BE2C (cell line): ENCODE results near the gene S100A3.
"Not testable (repeated sequence)": the region's sequence is repeated elsewhere in the genome, so short reads cannot be mapped to it uniquely, and the experiment has no call there.

Source experiments
- DNase-seq: peaks from one replicate; pipeline ENCODE4 v3.0.0-alpha.2; 2020
- H3K27me3 ChIP-seq: fragments of 250-450 bp; sonication (Bioruptor Pico); 2 replicates; pipeline ENCODE4 v1.5.1; 2020; ENCODE audit warnings: mild to moderate bottlenecking
- H3K36me3 ChIP-seq: fragments of 250-450 bp; sonication (Bioruptor Pico); 2 replicates; pipeline ENCODE4 v1.5.1; 2020; ENCODE audit warnings: mild to moderate bottlenecking
- H3K4me1 ChIP-seq: fragments of 250-450 bp; sonication (Bioruptor Pico); 2 replicates; pipeline ENCODE4 v1.5.1; 2020
- H3K4me3 ChIP-seq: 2 replicates; pipeline ENCODE4 v1.5.1; 2011; ENCODE audit warnings: low read depth, low read length
- H3K9me3 ChIP-seq: fragments of 250-450 bp; sonication (Bioruptor Pico); 2 replicates; pipeline ENCODE4 v1.5.1; 2020
- TF ChIP-seq, protein P1 (sequence below): IDR thresholded peaks from 2 replicates; pipeline ENCODE4 v1.5.1; 2012; ENCODE audit warnings: mild to moderate bottlenecking, low read depth, low read length

The S100A3 gene

DNA sequence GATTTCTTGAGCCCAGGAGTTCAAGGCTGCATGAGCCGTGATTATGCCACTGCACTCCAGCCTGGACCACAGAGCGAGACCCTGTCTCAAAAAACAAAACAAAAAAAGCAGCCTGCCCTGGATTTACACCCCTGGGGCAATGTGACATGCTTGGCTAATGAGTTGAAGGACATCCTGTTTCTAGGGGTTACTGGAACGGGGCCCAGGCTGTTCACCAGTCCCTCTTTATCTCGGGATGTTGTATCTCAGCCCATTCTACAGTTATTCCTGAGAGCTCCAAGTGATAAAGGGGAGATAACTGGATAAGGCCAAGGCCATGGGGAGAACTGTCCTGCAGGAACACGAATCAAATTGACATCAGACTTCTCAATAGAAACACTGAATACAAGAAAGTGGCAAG, 38.3 kb upstream of the S100A3 start:
- peak; percentile 45 for DNase-seq

DNA sequence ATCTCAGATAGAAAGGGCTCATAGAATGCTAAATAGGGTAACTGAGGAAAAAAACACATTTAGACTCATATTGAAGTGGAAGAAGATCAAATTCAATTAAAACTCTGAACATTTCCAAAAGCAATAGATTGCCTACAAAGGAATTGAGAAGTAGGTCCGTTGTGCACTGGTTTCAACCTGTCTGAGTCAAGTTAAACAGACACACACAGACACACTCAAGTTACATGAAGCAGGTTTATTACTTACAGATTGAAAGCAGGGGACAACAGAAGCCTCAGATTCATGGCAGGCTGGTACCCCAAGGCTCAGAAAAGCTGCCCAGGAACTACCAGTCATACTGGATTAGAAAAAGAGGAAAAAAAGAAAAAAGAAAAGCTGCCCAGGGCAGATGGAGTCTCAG, 37.3 kb upstream of the S100A3 start:
- Histone ChIP-seq H3K27me3 (no peaks in the 10 kb centered on the region), H3K4me3 (no peak overlapping the region), H3K4me1 (peaks cover 6% of the 10 kb centered on the region; the same call in 1 of the 2 replicates), H3K9me3 (no peaks in the 10 kb centered on the region), H3K36me3 (no peaks in the 10 kb centered on the region)
- TF ChIP-seq, protein P1, sequence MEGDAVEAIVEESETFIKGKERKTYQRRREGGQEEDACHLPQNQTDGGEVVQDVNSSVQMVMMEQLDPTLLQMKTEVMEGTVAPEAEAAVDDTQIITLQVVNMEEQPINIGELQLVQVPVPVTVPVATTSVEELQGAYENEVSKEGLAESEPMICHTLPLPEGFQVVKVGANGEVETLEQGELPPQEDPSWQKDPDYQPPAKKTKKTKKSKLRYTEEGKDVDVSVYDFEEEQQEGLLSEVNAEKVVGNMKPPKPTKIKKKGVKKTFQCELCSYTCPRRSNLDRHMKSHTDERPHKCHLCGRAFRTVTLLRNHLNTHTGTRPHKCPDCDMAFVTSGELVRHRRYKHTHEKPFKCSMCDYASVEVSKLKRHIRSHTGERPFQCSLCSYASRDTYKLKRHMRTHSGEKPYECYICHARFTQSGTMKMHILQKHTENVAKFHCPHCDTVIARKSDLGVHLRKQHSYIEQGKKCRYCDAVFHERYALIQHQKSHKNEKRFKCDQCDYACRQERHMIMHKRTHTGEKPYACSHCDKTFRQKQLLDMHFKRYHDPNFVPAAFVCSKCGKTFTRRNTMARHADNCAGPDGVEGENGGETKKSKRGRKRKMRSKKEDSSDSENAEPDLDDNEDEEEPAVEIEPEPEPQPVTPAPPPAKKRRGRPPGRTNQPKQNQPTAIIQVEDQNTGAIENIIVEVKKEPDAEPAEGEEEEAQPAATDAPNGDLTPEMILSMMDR: no peak
- DNase-seq: no peak

More for the DNA sequence above, 38.3 kb upstream of the S100A3 start:
- TF ChIP-seq, protein P1: no peak
- no peaks in the 10 kb centered on the region for H3K27me3 ChIP-seq
- H3K4me3 ChIP-seq: no peak overlapping the region
- H3K36me3 ChIP-seq: no peaks in the 10 kb centered on the region
- H3K4me1 ChIP-seq: peaks cover 6% of the 10 kb centered on the region; the same call in 1 of the 2 replicates
- H3K9me3 ChIP-seq: no peaks in the 10 kb centered on the region

DNA sequence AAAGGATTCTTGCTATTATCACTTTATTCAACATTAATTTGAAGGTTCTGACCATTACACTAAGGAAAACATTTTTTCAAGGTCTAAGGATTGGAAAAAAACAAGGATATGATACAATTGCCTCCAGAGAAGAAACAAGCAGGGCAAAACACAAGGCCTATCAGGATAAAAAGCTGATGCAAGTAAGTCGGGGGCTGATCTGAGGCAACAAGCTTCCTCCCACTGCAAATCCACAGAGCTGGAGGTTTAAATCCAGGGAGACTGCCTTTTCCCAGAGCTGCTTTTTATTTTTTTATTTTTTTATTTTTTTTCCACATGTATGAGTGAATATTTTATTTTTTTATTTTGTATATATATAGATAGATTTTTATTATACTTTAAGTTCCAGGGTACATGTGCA, 35.9 kb upstream of the S100A3 start:
- Histone ChIP-seq H3K4me1 (peaks cover 6% of the 10 kb centered on the region; the same call in 1 of the 2 replicates), H3K36me3 (no peaks in the 10 kb centered on the region), H3K4me3 (no peak overlapping the region), H3K9me3 (no peaks in the 10 kb centered on the region), H3K27me3 (no peaks in the 10 kb centered on the region)
- DNase-seq: no peak
- TF ChIP-seq, protein P1: no peak

DNA sequence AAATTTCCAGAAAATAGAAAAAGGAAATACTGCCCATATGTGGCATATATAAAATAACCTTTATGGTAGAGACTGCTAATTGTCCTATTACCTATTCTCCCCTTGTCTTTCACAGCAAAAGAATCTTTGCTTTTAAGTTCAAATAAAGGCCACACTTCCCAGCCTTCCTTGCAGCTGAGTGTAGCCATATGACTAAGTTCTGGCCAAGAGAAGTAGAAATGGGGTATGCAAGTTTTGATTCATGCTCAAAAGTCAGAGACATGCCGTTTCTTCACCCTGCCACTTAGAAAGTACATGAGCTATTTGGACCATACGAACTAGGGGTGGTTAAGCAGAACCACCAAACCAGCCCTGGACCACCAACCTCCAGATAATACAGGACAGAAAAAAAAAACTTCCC, 34.9 kb upstream of the S100A3 start:
- Histone ChIP-seq H3K27me3 (no peaks in the 10 kb centered on the region), H3K4me1 (peaks cover 6% of the 10 kb centered on the region; the same call in 1 of the 2 replicates), H3K36me3 (no peaks in the 10 kb centered on the region), H3K9me3 (no peaks in the 10 kb centered on the region), H3K4me3 (no peak overlapping the region)
- no peak for DNase-seq
- TF ChIP-seq, protein P1: no peak

DNA sequence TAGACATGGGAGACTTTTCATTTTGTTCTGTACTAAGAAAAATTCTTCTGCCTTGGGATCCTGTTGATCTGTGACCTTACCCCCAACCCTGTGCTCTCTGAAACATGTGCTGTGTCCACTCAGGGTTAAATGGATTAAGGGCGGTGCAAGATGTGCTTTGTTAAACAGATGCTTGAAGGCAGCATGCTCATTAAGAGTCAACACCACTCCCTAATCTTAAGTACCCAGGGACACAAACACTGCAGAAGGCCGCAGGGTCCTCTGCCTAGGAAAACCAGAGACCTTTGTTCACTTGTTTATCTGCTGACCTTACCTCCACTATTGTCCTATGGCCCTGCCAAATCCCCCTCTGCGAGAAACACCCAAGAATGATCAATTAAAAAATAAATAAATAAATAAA, 34.5 kb upstream of the S100A3 start:
- not testable (repeated sequence) for DNase-seq, H3K9me3 ChIP-seq, H3K4me3 ChIP-seq, H3K36me3 ChIP-seq, H3K4me1 ChIP-seq, H3K27me3 ChIP-seq

DNA sequence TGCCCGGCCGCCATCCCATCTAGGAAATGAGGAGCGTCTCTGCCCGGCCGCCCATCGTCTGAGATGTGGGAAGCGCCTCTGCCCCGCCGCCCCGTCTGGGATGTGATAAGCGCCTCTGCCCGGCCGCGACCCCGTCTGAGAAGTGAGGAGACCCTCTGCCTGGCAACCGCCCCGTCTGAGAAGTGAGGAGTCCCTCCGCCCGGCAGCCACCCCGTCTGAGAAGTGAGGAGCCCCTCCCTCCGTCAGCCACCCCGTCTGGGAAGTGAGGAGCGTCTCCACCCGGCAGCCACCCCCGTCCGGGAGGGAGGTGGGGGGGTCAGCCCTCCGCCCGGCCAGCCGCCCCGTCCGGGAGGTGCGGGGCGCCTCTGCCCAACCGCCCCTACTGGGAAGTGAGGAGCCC, 33.8 kb upstream of the S100A3 start:
- H3K4me3 ChIP-seq, DNase-seq, H3K27me3 ChIP-seq, H3K4me1 ChIP-seq, H3K36me3 ChIP-seq, H3K9me3 ChIP-seq: not testable (repeated sequence)

DNA sequence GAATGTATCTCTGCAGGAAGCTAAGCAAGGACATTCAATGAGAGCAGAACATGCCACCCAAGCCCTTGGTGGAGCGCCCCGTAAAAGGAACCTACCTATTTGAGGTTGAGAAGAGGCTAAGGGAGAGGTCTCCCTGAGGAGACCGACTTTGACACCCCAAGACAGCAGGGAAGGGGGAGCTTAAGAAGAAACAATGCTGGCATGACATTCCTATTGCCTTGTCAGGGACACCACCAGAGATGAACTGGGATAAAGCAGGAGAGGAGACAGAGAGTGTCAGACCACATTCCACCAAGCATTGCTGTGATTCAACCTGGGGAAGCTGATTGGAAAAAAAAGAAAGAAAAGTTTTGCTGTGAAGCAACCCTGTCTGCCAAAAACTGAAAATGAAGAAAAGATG, 29.9 kb upstream of the S100A3 start:
- no peak for DNase-seq
- H3K9me3 ChIP-seq: no peaks in the 10 kb centered on the region

More for the DNA sequence above, 29.9 kb upstream of the S100A3 start:
- no peaks in the 10 kb centered on the region for H3K4me1 ChIP-seq
- TF ChIP-seq, protein P1: no peak
- H3K4me3 ChIP-seq: no peak overlapping the region
- H3K27me3 ChIP-seq: no peaks in the 10 kb centered on the region
- H3K36me3 ChIP-seq: no peaks in the 10 kb centered on the region
